Measurements from ENCODE around the gene THPO. TPM values are rescaled to one million over a fixed set of nuclear protein-coding genes. Genes with fewer than 3 reads are reported as not detected.

THPO gene
- 0.11 TPM for total RNA-seq
- long read RNA-seq = 0 reads

DNA sequence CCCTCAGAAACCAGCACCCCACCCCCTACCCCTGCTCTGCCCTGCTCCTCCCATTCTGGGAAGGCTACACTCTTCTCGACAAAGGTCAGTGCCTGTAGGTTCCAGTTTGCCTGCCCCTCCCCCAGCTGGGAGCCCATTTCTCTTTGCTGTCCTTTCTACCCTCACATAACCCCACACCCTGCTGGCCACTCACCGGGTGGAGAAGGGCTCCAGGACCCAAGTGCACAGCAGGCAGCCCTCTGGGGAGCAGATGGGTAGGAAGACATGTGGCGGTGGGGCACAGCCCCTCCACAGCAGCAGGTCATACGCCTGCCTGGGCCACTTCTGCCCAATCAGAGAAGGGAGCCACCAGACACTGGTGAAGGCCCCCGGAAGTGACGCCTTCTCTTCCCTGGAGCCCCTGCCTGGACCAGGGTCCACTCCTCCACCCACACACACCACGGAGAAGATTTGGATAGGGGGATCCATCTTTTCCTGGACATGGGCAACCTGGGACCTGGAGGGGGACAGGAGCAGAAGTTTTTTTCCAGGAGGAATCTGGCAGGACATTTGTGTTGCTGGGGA lies at the start of gene THPO:
THPO (minus strand) TSS at position 326 of the 564 bp plus-strand sequence. CDS start 1,948 bp downstream, outside the sequence.
- ATAC-seq (ENCODE audit: poor library complexity) = peak; percentile 22
- no peak for DNase-seq
- intact Hi-C loops (cut with DNase I) = no loop called here

- intact Hi-C loops (cut with DNase I) = no loop called here
- DNase-seq (no peak), ATAC-seq (ENCODE audit: poor library complexity) (no peak)
Observed at GRCh38 chr3:184426691-184427141, 48.7 kb upstream of the THPO start.

DNA sequence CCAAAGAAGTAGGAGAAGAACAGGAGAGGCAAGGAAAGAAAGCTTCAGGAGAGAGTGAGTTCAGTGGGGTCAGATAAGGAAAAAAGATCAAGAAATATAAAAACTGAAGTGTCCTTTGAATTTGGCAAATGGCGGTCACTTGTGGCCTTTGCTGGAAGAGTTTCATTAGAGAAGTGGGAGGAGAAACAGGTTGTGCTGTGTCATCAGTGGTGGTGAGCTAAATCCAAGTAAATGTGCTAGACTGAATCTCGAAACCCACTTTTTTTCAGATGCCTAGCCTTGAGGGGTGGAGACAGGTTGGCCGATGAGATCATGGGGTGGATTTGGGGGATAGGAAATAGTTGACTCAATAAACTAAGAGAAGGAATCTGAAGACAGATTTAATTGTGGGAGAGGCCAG lies 45.6 kb upstream of the THPO start:
- intact Hi-C loops (cut with DNase I) = no loop called here
- no peak for DNase-seq

DNA sequence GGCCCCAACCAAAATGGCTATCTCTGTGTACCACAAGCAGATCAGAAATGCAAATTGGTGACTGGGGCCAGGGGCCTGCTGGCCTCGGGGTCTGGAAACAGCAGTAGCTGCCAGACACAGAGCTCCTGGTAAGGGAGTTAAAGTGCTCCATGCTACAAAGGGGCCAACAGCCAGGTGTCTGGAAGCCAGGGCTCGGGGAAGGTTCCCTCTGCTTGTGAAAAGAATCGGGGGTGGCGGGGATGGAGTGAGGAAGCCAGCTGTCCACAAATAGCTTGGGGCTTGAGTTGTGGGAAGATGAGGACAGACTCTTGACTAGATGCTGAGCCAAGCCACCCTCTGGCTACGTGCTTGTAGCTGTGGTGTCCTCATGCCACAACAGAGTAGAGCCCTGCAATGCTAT lies 41.2 kb upstream of the THPO start:
- intact Hi-C loops (cut with DNase I) = no loop called here

More for the DNA sequence above, 45.6 kb upstream of the THPO start:
- ATAC-seq (ENCODE audit: poor library complexity) = no peak

DNA sequence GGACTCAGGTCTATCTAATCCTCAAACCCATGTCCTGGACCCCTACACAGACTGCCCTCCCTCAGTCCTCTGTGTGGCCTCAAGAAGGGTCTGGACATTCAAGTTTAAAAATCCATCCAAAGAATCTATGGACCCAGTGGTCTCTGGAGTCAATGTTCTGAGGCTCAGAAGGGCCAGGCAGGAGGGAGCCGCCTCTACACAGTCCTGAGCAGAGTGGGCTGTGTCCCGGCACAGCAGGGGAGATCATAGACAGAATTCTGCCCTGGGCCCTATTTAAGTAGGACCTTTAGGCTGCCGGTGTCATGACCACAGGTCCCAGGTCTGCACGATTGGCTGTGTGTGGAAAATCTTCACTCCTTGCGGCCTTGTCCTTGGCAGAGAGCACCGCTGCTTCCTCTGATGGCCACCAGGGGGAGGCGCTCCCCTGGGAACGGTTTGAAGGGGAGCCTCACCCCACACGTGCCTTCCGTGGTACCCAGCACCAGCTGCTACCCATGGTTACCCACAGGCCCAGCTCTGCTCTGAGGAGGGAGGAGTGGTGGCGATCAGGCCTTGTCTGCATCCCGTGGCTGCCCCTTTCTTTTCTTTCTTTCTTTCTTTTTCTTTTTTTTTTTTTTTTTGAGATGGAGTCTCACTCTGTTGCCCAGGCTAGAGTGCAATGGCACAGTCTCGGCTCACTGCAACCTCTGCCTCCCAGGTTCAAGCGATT lies 39.8 kb upstream of the THPO start:
- DNase-seq (peak; percentile 79), ATAC-seq (ENCODE audit: poor library complexity) (peak; percentile 81)
- intact Hi-C loops (cut with DNase I) = no loop called here

More for the DNA sequence above, 41.2 kb upstream of the THPO start:
- ATAC-seq (ENCODE audit: poor library complexity) = no peak
- no peak for DNase-seq

- ATAC-seq (ENCODE audit: poor library complexity) (no peak), DNase-seq (no peak)
- intact Hi-C loops (cut with DNase I) = no loop called here
Observed at GRCh38 chr3:184415203-184415490, 37.1 kb upstream of the THPO start.

DNA sequence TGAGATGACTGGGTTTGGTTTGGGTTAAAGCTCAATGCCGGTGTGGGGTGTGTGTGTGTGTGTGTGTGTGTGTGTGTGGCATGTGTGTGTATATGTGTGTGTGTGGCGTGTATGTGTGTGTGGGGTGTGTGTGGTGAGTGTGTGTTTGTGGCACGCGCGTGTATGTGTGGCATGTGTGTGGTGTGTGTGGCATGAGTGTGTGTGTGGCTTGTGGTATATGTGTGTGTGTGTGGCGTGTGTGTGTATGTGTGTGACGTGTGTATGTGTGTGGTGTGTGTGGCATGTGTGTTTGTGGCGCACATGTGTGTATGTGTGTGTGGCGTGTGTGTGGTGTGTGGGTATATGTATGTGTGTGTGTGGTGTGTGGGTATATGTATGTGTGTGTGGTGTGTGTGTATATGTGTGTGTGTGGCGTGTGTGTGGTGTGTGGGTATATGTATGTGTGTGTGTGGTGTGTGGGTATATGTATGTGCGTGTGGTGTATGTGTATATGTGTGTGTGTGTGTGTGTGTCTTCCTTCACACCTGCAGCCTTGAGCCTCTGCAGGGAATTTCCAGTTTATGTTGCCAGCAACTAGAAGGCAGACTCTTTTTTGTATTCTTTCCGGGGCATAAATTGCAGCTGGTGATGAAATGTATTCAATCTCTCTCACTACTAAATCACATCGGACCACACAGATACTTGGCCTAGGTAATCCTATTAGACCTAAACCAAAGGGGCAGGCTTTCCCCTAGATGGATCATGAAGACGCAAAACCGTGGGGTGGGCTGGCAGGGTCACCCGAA lies 36.6 kb upstream of the THPO start:
- intact Hi-C loops (cut with DNase I) = no loop called here
- DNase-seq (no peak), ATAC-seq (ENCODE audit: poor library complexity) (no peak)

DNA sequence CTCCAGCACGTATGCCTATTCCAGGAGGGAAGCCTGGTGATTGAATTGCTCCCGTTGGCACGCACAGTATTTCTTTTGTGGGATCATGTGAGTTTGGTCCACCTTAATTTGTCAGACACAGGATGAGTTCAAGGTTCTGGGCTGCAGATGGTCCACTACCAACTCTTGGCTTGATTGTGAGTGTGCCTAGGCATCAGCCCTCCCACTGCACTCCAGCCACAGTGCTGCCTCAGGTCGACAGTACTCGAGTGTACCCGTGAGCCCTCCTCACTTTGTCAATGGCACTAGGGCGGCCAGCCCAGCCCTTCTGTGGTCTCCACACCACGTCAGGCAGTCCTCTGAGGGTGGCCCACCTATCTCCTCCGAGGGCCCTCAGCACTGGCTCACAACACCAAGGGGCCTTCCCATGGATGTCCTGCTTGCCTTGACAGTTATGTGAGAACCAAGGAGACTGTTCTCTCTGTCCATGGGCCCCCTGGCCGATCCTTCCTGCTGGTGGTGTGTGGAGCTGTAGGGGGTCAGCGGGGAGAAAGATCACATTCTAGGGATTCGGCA lies 32.0 kb upstream of the THPO start:
- ATAC-seq (ENCODE audit: poor library complexity) (no peak), DNase-seq (no peak)
- intact Hi-C loops (cut with DNase I) = no loop called here

DNA sequence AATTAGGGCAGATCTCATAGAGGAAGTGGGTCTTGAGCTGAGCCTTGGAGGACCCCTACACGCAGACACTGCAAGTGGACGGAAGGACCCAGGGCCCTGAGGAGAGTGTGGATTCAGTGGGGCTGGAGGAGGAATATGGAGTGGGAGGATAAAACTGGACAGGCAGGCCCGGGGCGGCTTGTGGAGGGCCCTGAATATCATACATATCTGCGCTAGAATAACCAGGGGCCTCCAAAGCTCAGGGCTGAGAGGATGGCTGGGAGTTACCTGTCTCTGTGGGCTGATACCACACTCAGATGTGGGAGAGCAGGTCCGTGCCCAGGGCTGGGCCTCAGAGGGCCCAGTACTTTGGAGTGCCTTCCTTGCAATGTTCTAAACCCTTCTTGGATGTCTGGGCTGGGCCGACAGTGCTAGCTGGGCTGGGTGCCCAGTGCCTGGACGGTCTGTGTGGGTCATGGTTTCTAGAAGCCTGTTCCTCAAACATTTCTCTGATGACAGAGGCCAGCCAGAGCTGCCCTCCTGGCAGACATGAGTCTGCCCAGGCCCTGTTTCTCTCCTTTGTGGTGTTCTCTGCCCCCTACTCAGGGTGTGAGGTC lies 31.4 kb upstream of the THPO start:
- ATAC-seq (ENCODE audit: poor library complexity) = no peak
- intact Hi-C loops (cut with DNase I) = no loop called here
- peak; percentile 60 for DNase-seq

- intact Hi-C loops (cut with DNase I) = no loop called here
- DNase-seq (peak; percentile 8), ATAC-seq (ENCODE audit: poor library complexity) (no peak)
Observed at GRCh38 chr3:184405075-184406030, 27.3 kb upstream of the THPO start.

- intact Hi-C loops (cut with DNase I) = no loop called here
- ATAC-seq (ENCODE audit: poor library complexity) = peak; percentile 73
- no peak for DNase-seq
Observed at GRCh38 chr3:184399410-184399809, 21.4 kb upstream of the THPO start.

GRCh38 chr3:184395320-184395660 lies 17.3 kb upstream of the THPO start:
- ATAC-seq (ENCODE audit: poor library complexity) (no peak), DNase-seq (no peak)
- intact Hi-C loops (cut with DNase I) = no loop called here

DNA sequence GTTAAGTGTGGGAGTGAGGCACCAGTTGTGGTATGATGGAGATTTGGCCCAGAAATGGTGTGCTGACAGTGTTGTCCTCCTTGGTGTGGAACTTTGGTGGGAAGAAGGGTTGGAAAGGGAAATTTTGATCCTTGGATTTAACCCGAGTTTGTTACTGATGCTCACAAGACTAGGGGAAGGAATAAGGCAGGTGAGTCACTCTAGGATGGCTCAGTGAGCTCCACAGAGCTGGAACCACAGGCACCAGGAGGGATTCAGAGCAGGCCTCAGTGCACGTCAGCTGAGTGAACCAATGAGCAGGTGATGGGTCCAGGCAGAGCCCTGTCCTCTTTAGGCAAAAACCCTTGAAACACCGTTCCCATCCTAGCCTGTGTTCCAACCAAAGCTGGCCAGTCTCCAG lies 13.3 kb upstream of the THPO start:
- DNase-seq (no peak), ATAC-seq (ENCODE audit: poor library complexity) (no peak)
- intact Hi-C loops (cut with DNase I) = no loop called here

DNA sequence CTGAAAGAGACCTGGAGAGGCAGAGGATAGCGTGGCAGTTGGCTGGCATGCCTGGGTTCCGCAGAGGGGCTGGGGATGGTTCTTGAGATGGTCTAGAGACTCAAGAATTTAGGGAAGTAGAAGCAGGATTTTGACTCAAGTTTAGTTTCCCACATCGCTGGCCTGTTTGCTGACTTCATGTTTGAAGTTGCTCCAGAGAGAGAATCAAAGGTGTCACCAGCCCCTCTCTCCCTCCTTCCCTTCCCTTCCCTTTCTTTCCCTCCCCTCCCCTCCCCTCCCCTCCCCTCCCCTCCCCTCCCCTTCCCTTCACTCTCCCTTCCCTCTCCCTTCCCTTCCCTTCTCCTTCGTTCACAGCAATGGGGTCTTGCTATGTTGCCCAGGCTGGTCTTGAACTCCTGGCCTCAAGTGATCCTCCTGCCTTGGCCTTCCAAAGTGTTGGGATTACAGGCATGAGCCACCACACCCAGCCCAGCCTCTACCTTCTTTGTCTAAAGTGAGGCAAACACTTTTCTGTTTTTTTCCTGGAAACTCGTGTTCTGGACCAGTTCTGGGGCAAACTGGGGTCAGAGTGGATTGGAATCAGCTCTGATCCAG lies 12.0 kb upstream of the THPO start:
- no peak for DNase-seq
- ATAC-seq (ENCODE audit: poor library complexity) = no peak
- intact Hi-C loops (cut with DNase I) = no loop called here

- DNase-seq (no peak), ATAC-seq (ENCODE audit: poor library complexity) (no peak)
- intact Hi-C loops (cut with DNase I) = no loop called here
Observed at GRCh38 chr3:184389384-184389783, 11.4 kb upstream of the THPO start.

DNA sequence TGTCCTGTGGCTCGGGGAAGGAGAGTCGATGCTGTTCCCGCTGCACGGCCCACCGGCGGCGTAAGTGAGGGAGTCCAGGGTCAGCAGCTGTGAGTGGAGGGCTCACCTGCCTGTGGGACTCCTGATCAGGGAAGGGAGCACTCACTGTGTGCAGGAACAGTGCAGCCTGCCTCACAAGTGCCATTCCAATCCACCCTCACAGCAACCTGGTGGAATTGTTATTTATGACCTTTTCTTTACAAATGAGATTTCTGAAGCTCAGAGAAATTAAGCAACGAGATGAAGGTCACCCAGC lies 10.9 kb upstream of the THPO start:
- intact Hi-C loops (cut with DNase I) = no loop called here
- ATAC-seq (ENCODE audit: poor library complexity) (no peak), DNase-seq (no peak)

GRCh38 chr3:184388164-184388935 lies 10.3 kb upstream of the THPO start:
- DNase-seq = no peak
- no peak for ATAC-seq (ENCODE audit: poor library complexity)
- intact Hi-C loops (cut with DNase I) = no loop called here

Data from Right ventricle myocardium superior (tissue), 1 donor.